Dermis blood vessel endothelial cell (primary cell): ENCODE results near the gene BARX2. TPM values are rescaled to one million over a fixed set of nuclear protein-coding genes. Genes with fewer than 3 reads are reported as not detected.

Experiments used
- DNase-seq: peaks from one replicate; pipeline ENCODE4 v3.0.0; 2010
- total RNA-seq: library from RNA; depleted of rRNA; stranded (reverse); fragments of >200 nt; gene quantifications from 2 replicates; pipeline ENCODE4 v1.2.3, GENCODE V29; 2014

Gene BARX2
- total RNA-seq, 1 donor from 2014 or later: not detected

- DNase-seq: no peak
Observed at GRCh38 chr11:129440028-129440713, 64.5 kb downstream of the BARX2 start.

GRCh38 chr11:129442171-129442570, 66.5 kb downstream of the BARX2 start:
- DNase-seq: no peak

DNA sequence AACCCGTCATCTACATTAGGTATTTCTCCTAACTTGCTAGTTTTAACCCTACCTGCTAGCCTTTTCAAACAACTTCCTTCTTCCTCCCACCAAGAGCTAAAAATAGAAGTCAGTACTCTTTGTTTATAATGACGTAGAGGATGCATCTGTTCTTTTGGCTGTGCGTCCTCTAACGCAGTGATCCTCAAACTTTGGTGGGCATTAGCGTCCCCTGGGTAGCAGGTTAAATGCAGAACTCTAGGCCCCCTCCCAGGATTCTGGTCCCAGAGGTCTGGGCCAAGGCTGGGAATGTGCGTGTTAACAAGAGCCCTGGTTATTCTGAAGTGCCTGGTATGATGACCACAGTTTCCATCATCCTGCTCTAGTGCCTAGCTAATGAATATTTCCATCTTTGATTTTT, 67.6 kb downstream of the BARX2 start:
- no peak for DNase-seq

GRCh38 chr11:129444274-129444673, 68.6 kb downstream of the BARX2 start:
- no peak for DNase-seq

DNA sequence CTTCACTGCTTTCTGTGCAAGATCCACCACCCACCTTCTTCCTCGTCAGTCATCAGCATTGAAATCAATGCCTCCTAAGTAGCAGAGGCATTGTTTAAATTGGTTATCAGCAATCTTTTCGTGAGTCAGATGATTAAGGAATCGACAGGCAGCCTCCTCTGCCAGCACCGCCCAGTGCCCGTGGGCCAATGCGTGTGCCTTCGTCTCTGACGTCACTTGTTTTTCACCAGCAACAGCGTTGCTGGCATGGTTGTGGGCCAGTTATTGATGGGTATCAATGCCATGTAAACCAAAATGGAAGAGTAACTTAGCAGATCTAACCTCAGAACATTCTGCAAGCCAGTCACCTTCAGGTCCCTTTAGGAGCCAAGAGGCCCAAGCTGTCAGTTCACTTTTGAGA, 69.6 kb downstream of the BARX2 start:
- no peak for DNase-seq

DNA sequence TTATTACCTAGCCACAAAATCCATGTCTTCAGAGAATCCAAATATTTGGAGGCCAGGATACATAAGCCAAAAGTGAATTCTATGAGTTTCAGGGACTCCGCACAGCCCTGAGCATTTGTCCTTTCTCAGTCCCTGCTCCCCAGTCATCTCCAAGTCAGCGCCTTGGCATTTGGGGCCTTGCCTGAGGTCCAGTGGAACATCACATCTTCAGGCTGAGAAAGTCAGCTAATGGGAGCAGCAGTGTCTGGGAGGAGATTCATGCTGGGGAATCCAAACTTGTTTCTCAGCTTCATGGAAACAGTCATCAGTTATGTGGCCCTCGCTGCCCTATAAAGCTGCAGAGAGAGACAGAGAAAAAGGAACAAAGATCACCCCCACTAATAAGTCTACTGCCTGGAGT, 70.9 kb downstream of the BARX2 start:
- no peak for DNase-seq

GRCh38 chr11:129447654-129448239, 72.1 kb downstream of the BARX2 start:
- DNase-seq: no peak

GRCh38 chr11:129451524-129451923, 75.9 kb downstream of the BARX2 start:
- DNase-seq: no peak

GRCh38 chr11:129453293-129453721, 77.7 kb downstream of the BARX2 start:
- no peak for DNase-seq

DNA sequence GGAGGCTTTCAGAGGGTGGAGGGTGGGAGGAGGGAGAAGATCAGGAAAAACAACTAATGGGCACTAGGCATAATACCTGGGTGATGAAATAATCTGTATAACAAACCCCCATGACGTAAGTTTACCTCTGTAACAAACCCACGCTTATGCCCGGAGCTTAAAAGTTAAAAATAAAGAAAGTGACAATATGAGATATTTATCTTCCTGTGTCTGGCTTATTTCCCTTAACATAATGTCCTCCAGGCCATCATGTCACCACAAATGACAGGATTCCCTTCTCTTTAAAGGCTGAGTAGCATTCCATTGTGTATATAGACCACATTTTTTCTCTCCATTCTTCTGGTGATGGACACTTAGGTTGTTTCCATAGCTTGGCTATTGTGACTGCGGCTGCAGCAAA, 79.5 kb downstream of the BARX2 start:
- DNase-seq: no peak

GRCh38 chr11:129455756-129456655, 80.4 kb downstream of the BARX2 start:
- DNase-seq: no peak

GRCh38 chr11:129457321-129457720, 81.7 kb downstream of the BARX2 start:
- DNase-seq: no peak

- no peak for DNase-seq
Observed at GRCh38 chr11:129458278-129458677, 82.6 kb downstream of the BARX2 start.

GRCh38 chr11:129458756-129459535, 83.3 kb downstream of the BARX2 start:
- DNase-seq: no peak

DNA sequence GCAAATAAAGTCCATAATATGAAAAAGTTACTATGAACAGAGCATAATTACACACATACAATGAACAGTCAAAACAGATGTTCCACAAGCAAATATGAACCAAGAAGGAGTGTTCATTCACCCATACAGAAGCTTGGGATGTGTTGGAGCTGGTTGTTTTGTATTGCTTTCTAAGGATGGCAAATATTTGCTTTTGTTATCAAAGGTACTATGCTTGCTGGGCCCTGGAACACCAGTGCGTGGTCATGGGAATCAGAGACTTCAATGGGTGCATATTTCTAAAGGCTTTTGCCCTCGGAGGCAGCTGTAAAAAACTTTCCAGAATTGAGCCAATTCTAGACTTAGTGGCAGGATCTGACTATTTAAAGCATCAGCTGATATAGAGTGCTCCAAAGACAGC, 85.1 kb downstream of the BARX2 start:
- no peak for DNase-seq

- no peak for DNase-seq
Observed at GRCh38 chr11:129484068-129484467, 108.4 kb downstream of the BARX2 start.

DNA sequence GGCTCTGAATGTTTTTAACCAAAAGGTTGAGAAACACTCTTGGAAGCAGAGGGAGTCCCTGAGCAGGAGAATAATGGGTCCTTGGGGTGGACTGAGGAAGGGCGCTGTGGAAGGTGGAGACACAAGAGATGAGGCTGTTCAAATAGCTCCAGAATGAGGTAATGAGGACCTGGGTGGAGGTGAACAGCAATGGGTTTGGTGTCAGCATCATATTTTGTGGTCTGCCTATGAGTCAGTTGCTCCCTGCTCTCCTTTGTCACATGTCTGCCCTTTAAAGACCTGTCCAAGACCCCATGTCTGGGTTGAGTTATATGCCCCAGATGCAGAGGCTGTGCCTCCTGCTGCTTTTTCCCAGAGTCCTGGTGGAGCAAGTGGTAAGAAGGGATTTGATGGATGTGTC, 113.6 kb downstream of the BARX2 start:
- DNase-seq: no peak

DNA sequence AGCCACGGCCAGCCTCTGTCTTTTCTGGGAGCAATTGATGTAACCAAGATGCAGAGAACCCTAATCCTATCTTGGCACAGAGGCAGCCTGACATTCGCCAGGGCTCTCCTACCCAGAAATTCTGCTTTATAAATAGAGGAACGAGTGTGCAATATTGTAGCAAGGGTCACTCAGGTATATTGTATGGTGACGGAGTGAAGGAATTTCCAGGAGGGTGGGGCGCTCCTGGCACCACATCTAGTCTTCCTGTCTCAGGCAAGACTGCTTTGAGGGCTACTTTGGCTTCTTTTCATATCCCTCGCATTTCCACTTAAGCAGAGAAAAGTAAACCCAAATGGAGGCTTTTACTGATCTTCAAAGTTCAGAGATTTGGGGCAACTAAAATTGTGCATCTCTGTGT, 114.4 kb downstream of the BARX2 start:
- DNase-seq: no peak

DNA sequence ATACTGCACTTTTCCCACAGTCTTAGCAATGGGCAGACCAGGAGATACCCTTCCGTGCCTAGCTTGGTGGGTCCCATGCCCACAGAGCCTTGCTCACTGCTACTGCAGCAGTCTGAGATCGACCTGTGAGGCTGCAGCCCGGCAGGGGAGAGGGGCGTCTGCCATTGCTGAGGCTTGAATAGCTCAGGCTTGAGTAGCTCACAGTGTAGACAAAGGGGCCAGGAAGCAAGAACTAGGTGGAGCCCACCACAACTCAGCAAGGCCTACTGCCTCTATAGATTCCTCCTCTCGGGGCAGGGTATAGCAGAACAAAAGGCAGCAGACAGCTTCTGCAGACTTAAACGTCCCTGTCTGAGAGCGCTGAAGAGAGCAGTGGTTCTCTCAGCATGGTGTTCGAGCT, 118.1 kb downstream of the BARX2 start:
- DNase-seq: no peak
